Activated naive CD4-positive, alpha-beta T cell treated with anti-CD3 and anti-CD28 coated beads, Interleukin-2, amount 50 U/mL, for 72 hours (primary cell): Measurements from ENCODE around the gene CSNK1G1. TPM values are rescaled to one million over a fixed set of nuclear protein-coding genes. Genes with fewer than 3 reads are reported as not detected.
A peak's percentile ranks its signal among the peaks of the same experiment; 100 is the strongest.
"Not testable (repeated sequence)": the region's sequence is repeated elsewhere in the genome, so short reads cannot be mapped to it uniquely, and the experiment has no call there.

Experiments used
- ATAC-seq, 2 donors: fragments of 150-1000 bp; cut with Tn5 transposase; 2 replicates each; pipeline ENCODE4 v1.10.0; 2021; ENCODE audit warnings: mild to moderate bottlenecking in 2 of 2, moderate library complexity in 2 of 2
- DNase-seq, 2 donors: peaks; one replicate each; pipeline ENCODE4 v3.0.0; 2021 to 2022; ENCODE audit warnings: low spot score in 2 of 2
- H3K27ac Mint-ChIP-seq, 2 donors: one replicate each; pipeline ENCODE4 v1.8.0; 2022; ENCODE audit warnings: mild to moderate bottlenecking in 2 of 2, mixed read lengths in 2 of 2
- H3K36me3 Mint-ChIP-seq, 2 donors: one replicate each; pipeline ENCODE4 v1.8.0; 2022; ENCODE audit warnings: mixed read lengths in 2 of 2
- H3K9me3 Mint-ChIP-seq, 2 donors: one replicate each; pipeline ENCODE4 v1.8.0; 2022; ENCODE audit warnings: mixed read lengths in 2 of 2
- total RNA-seq, 2 donors: library from RNA; stranded (reverse); gene quantifications; one replicate each; pipeline ENCODE4 v1.2.3, GENCODE V29; 2022

Gene CSNK1G1
- total RNA-seq, 2 donors from 2014 or later: 26.6 to 32.3 TPM

DNA sequence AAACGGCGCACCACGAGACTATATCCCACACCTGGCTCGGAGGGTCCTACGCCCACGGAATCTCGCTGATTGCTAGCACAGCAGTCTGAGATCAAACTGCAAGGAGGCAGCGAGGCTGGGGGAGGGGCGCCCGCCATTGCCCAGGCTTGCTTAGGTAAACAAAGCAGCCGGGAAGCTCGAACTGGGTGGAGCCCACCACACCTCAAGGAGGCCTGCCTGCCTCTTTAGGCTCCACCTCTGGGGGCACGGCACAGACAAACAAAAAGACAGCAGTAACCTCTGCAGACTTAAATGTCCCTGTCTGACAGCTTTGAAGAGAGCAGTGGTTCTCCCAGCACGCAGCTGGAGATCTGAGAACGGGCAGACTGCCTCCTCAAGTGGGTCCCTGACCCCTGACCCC, 29.0 kb downstream of the CSNK1G1 start:
- not testable (repeated sequence) for H3K9me3 Mint-ChIP-seq, H3K27ac Mint-ChIP-seq, H3K36me3 Mint-ChIP-seq, ATAC-seq, DNase-seq

- ATAC-seq, H3K27ac Mint-ChIP-seq, H3K9me3 Mint-ChIP-seq, H3K36me3 Mint-ChIP-seq, DNase-seq: not testable (repeated sequence)
Observed at GRCh38 chr15:64326458-64326857, 29.5 kb downstream of the CSNK1G1 start.

DNA sequence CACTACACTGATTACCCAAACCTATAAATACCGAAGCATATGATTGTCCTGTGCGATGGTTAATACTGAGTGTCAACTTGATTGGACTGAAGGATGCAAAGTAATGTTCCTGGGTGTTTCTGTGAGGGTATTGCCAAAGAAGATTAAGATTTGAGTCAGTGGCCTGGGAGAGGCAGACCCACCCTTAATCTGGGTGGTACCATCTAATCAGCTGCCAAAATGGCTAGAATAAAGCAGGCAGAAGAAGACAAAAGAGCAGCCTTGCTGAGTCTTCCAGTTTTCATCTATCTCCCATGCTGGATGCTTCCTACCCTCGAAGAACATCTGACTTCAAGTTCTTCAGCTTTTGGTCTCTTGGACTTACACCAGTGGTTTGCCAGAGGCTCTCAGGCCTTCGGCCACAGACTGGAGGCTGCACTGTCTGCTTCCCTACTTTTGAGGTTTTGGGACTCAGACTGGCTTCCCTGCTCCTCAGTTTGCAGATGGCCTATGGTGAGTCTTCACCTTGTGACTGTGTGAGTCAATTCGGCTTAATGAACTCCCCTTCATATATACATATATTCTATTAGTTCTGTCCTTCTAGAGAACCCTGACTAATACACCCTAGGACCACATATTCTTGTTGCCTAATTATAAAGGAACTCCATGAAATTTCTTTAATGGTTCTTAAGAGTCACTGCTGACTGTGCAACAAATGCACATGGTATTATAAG, 31.7 kb downstream of the CSNK1G1 start:
- no peak overlapping the region for H3K27ac Mint-ChIP-seq
- H3K36me3 Mint-ChIP-seq: no peaks in the 10 kb centered on the region
- no peak for DNase-seq
- no peaks in the 10 kb centered on the region for H3K9me3 Mint-ChIP-seq
- no peak for ATAC-seq

DNA sequence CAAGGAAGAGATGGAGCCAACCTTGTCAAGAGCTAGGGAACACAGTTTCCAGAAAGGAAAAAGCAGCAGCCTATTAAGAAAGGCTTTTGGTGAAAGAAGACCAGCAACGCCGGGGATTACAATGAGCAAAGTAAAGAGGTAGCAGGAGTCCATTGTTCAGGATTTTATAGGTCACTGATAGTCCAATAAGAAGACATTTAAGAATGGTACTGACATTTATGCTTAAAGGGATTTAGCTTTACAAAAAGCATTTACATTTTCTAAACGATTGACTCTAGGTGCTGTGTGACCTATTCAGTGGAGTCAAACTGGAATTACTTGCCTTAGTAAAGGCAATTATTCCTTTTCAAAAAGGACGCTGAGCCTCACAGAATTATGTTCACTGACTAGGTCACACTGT, 40.8 kb downstream of the CSNK1G1 start:
- Mint-ChIP-seq H3K36me3 (no peaks in the 10 kb centered on the region), H3K27ac (no peak overlapping the region), H3K9me3 (peaks cover 0 to 6% of the 10 kb centered on the region in 2 donors)
- DNase-seq (no peak), ATAC-seq (no peak)

DNA sequence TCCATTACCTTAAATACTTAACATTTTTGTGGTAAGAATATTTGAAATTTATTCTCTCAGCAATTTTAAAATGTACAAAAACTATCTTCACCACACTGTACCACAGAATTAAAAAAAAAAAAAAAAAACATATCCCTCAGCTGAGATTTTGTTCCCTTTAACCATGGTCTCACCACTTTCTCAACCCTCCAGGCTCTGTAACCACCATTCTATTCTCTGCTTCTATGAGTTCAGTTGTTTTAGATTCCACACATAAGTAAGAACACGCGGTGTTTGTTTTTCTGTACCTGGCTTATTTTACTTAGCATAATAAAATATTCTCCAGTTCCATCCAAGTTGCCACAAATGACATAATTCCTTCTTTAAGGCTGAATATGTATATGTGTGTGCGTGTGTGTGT, 41.5 kb downstream of the CSNK1G1 start:
- no peak for ATAC-seq
- no peaks in the 10 kb centered on the region for H3K36me3 Mint-ChIP-seq
- H3K27ac Mint-ChIP-seq: no peak overlapping the region
- DNase-seq: no peak
- peaks cover 0 to 6% of the 10 kb centered on the region in 2 donors for H3K9me3 Mint-ChIP-seq

- H3K27ac Mint-ChIP-seq: no peak overlapping the region
- ATAC-seq: no peak
- DNase-seq: no peak
- H3K36me3 Mint-ChIP-seq: no peaks in the 10 kb centered on the region
- H3K9me3 Mint-ChIP-seq: peaks cover 0 to 6% of the 10 kb centered on the region in 2 donors
Observed at GRCh38 chr15:64311566-64311965, 44.4 kb downstream of the CSNK1G1 start.

- H3K36me3 Mint-ChIP-seq: no peaks in the 10 kb centered on the region
- ATAC-seq (no peak), DNase-seq (no peak)
- H3K9me3 Mint-ChIP-seq: peaks cover 0 to 6% of the 10 kb centered on the region in 2 donors
- no peak overlapping the region for H3K27ac Mint-ChIP-seq
Observed at GRCh38 chr15:64310036-64310435, 45.9 kb downstream of the CSNK1G1 start.

- Mint-ChIP-seq H3K27ac (no peak overlapping the region), H3K36me3 (no peaks in the 10 kb centered on the region), H3K9me3 (no peaks in the 10 kb centered on the region)
- DNase-seq (no peak), ATAC-seq (no peak)
Observed at GRCh38 chr15:64305261-64305660, 50.7 kb downstream of the CSNK1G1 start.

- no peaks in the 10 kb centered on the region for H3K9me3 Mint-ChIP-seq
- ATAC-seq (no peak), DNase-seq (no peak)
- no peak overlapping the region for H3K27ac Mint-ChIP-seq
- H3K36me3 Mint-ChIP-seq: no peaks in the 10 kb centered on the region
Observed at GRCh38 chr15:64289550-64289949, 66.4 kb downstream of the CSNK1G1 start.

GRCh38 chr15:64288999-64289398, 67.0 kb downstream of the CSNK1G1 start:
- no peaks in the 10 kb centered on the region for H3K9me3 Mint-ChIP-seq
- ATAC-seq (no peak), DNase-seq (no peak)
- no peaks in the 10 kb centered on the region for H3K36me3 Mint-ChIP-seq
- no peak overlapping the region for H3K27ac Mint-ChIP-seq

DNA sequence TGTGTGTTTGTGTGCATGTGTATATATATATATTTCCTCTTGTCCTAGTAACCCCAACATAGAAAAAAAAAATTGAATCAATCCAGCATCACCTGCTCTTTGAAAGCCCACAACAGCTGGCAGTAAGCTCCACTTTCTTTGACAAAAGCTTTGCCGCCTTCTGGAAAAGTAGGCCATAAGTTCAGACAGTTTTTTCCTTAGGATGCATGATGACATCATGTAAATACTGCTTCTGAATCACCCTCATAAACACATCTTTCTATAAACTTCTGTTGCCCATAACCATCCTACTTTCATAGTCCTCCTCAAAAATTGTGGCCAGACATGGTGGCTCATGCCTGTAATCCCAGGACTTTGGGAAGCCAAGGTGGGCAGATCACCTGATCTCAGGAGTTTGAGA, 67.4 kb downstream of the CSNK1G1 start:
- Mint-ChIP-seq H3K9me3 (no peaks in the 10 kb centered on the region), H3K27ac (no peak overlapping the region), H3K36me3 (no peaks in the 10 kb centered on the region)
- no peak for DNase-seq
- no peak for ATAC-seq

- ATAC-seq: no peak
- Mint-ChIP-seq H3K27ac (no peak overlapping the region), H3K36me3 (no peaks in the 10 kb centered on the region), H3K9me3 (no peaks in the 10 kb centered on the region)
- DNase-seq: no peak
Observed at GRCh38 chr15:64287953-64288352, 68.0 kb downstream of the CSNK1G1 start.

DNA sequence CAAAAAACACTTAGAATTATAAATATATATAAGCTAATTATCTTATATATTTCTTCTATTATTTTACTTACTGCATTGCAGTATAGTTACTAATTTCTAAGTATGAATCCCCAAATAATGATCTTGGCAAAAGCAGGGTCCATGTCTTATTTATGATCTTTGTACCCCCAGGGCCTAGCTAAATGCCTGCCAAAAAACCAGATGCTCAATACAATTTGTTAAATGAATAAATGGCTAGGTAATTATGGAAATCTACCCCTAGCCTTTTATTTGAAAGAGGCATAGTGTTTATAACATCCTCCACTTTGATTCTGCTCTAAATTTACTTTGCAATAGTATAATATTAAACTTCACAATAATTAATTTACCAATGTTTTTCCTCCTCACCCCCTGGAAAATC, 69.5 kb downstream of the CSNK1G1 start:
- no peak for ATAC-seq
- no peaks in the 10 kb centered on the region for H3K9me3 Mint-ChIP-seq
- H3K27ac Mint-ChIP-seq: no peak overlapping the region
- no peak for DNase-seq
- H3K36me3 Mint-ChIP-seq: no peaks in the 10 kb centered on the region

DNA sequence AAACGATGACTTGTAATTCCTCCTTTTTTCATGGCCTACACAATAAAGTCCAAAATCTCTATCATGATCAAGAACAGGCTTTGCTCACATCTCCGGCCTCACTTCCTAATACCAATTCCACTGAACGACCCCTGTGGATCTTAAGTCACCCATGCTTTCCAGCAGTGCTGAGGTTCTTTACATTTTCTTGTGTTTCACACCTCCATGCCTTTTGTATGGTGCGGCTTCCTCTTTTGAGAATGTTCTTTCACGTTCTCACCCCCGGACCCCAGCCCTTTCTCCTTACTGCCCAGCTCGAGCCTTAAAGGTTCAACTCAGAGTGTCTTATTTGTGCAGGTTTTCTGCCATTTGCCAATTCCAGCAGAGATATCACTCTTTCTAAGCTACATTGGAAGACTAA, 70.1 kb downstream of the CSNK1G1 start:
- no peak overlapping the region for H3K27ac Mint-ChIP-seq
- ATAC-seq (no peak), DNase-seq (no peak)
- no peaks in the 10 kb centered on the region for H3K9me3 Mint-ChIP-seq
- peaks cover 0 to 6% of the 10 kb centered on the region in 2 donors for H3K36me3 Mint-ChIP-seq

DNA sequence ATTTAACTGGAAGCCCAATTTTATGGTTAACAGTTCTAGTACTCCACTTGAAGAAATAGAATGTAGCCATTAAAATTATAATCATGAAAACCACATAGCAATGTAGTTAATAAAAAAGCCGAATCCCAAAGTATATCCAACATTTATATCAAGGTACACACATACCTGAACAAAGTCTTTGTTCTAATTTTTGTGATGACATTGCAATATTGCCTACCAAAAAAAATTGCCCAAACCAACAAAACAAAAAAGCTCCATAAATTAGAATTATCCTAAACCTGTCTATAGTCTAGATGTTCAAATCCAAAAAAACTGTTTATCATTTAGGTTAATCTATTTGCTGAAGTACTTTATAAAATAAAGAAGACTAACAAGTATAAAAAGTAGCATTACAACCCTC, 70.8 kb downstream of the CSNK1G1 start:
- Mint-ChIP-seq H3K36me3 (peaks cover 0 to 6% of the 10 kb centered on the region in 2 donors), H3K27ac (no peak overlapping the region), H3K9me3 (no peaks in the 10 kb centered on the region)
- ATAC-seq: no peak
- DNase-seq: no peak

GRCh38 chr15:64284042-64284441, 71.9 kb downstream of the CSNK1G1 start:
- H3K27ac Mint-ChIP-seq: no peak overlapping the region
- DNase-seq (no peak), ATAC-seq (no peak)
- H3K9me3 Mint-ChIP-seq: no peaks in the 10 kb centered on the region
- peaks cover 0 to 6% of the 10 kb centered on the region in 2 donors for H3K36me3 Mint-ChIP-seq

GRCh38 chr15:64282701-64283100, 73.3 kb downstream of the CSNK1G1 start:
- Mint-ChIP-seq H3K27ac (no peak overlapping the region), H3K36me3 (peaks cover 0 to 6% of the 10 kb centered on the region in 2 donors), H3K9me3 (no peaks in the 10 kb centered on the region)
- no peak for DNase-seq
- ATAC-seq: peak in 1 of 2 donors; percentile 46

DNA sequence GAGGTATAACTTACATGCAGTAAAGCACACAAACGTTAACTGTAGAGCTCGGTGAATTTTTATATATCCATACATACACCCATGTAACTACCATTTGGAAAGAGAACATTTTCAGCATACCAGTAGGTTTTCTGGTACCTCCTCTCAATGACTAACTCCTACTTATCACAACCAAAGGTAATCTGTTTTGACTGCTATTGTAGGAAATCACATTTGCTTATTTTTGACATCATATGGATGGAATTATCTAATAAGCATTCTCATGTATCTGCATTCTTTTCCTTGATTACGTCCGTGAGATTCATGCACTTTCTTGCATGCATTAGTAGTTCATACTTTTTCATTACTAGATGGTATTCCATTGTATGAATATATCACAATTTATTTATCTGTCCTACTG, 76.8 kb downstream of the CSNK1G1 start:
- H3K9me3 Mint-ChIP-seq: no peaks in the 10 kb centered on the region
- DNase-seq (no peak), ATAC-seq (peak in 1 of 2 donors; percentile 22)
- H3K27ac Mint-ChIP-seq: no peak overlapping the region
- H3K36me3 Mint-ChIP-seq: peaks cover 0 to 6% of the 10 kb centered on the region in 2 donors
